Spinal cord (tissue), 10 donors: ENCODE data around the gene SCN2A. TPM values are rescaled to one million over a fixed set of nuclear protein-coding genes. Genes with fewer than 3 reads are reported as not detected.

ENCODE experiments used
- DNase-seq, 6 donors: peaks; one replicate each; pipeline versions ENCODE4 v3.0.0 to v3.0.0-alpha.2; 2013 to 2015; ENCODE audit warnings: low spot score in 6 of 6, low read depth in 4 of 6
- H3K27ac ChIP-seq: one replicate; pipeline ENCODE4 v1.5.1; 2013; ENCODE audit warnings: low read depth, low read length, control low read depth
- H3K27me3 ChIP-seq: one replicate; pipeline ENCODE4 v1.6.1; 2013; ENCODE audit warnings: low read length; ENCODE audit not compliant: control insufficient read depth, insufficient read depth
- H3K36me3 ChIP-seq: one replicate; pipeline ENCODE4 v1.6.1; 2013; ENCODE audit warnings: low read length; ENCODE audit not compliant: control insufficient read depth, insufficient read depth
- H3K4me1 ChIP-seq: one replicate; pipeline ENCODE4 v1.6.1; 2013; ENCODE audit warnings: low read length; ENCODE audit not compliant: control insufficient read depth, insufficient read depth
- H3K4me3 ChIP-seq: one replicate; pipeline ENCODE4 v1.5.1; 2013; ENCODE audit warnings: low read depth, low read length, control low read depth
- H3K9me3 ChIP-seq: one replicate; pipeline ENCODE4 v1.6.1; 2013; ENCODE audit warnings: low read length; ENCODE audit not compliant: control insufficient read depth, insufficient read depth
- WGBS: methylation state at CpG from one replicate; pipeline ENCODE4 v1.1.5; 2013; ENCODE audit warnings: missing lambda C conversion rate; ENCODE audit not compliant: insufficient coverage; 5-methylcytosine and 5-hydroxymethylcytosine counted together
- polyA plus RNA-seq, 2 donors: library from polyadenylated mRNA; unstranded; fragments of 120-200 nt; gene quantifications; one replicate each; pipeline ENCODE4 v1.2.1, GENCODE V29; 2013; ENCODE audit not compliant: insufficient read length in 2 of 2
- total RNA-seq, 2 donors: library from RNA; depleted of rRNA in 1 of 2; stranded (reverse); fragments of 120-200 nt in 1 of 2; fragments of >200 nt in 1 of 2; gene quantifications; one replicate each; pipeline versions ENCODE4 v1.2.3 to v1.2.4, GENCODE V29; 2013 to 2014
- donor health status: healthy.

SCN2A gene
- total and polyA plus RNA-seq, 4 donors, result 24.2 to 107 (median 51.4) TPM

GRCh38 chr2:165205865-165206264, 33.3 kb upstream of the SCN2A start:
- Histone ChIP-seq H3K4me3 (no peak overlapping the region), H3K4me1 (no peaks in the 10 kb centered on the region), H3K9me3 (no peaks in the 10 kb centered on the region), H3K36me3 (no peaks in the 10 kb centered on the region), H3K27ac (no peak overlapping the region), H3K27me3 (no peaks in the 10 kb centered on the region)
- WGBS, result 86% methylated on average over 2 of the region's 2 CpGs
- DNase-seq, result no peak

DNA sequence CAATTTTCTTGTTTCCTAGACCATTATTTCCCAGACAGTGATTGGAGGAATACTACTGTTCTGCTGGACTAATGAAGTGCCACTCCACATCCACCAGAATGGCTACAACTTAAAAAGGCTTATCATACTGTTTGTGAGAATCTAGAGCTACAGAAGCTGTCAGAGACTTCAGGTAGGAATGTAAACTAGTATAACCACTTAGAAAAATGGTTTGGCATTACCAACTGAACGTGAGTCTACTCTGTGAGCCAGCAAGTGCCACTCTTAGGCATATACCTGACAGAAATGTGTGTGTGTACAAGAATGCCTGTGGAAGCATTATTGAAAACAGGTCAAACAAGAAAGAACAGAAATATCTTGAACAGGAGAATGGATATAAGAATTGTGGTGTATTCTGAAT, 31.1 kb upstream of the SCN2A start:
- Histone ChIP-seq H3K4me1 (no peaks in the 10 kb centered on the region), H3K9me3 (no peaks in the 10 kb centered on the region), H3K4me3 (no peak overlapping the region), H3K36me3 (no peaks in the 10 kb centered on the region), H3K27ac (no peak overlapping the region), H3K27me3 (no peaks in the 10 kb centered on the region)
- no peak for DNase-seq
- WGBS, result 56% methylated on average over 1 of the region's 1 CpG

GRCh38 chr2:165214093-165214492, 25.1 kb upstream of the SCN2A start:
- Histone ChIP-seq H3K4me1 (no peaks in the 10 kb centered on the region), H3K36me3 (no peaks in the 10 kb centered on the region), H3K27me3 (no peaks in the 10 kb centered on the region), H3K9me3 (no peaks in the 10 kb centered on the region), H3K27ac (no peak overlapping the region), H3K4me3 (no peak overlapping the region)
- 88% methylated on average over 1 of the region's 1 CpG for WGBS
- no peak for DNase-seq

GRCh38 chr2:165219481-165219880, 19.7 kb upstream of the SCN2A start:
- Histone ChIP-seq H3K36me3 (no peaks in the 10 kb centered on the region), H3K27ac (no peak overlapping the region), H3K27me3 (no peaks in the 10 kb centered on the region), H3K4me3 (no peak overlapping the region), H3K4me1 (no peaks in the 10 kb centered on the region), H3K9me3 (no peaks in the 10 kb centered on the region)
- no peak for DNase-seq
- 80% methylated on average over 3 of the region's 3 CpGs for WGBS

DNA sequence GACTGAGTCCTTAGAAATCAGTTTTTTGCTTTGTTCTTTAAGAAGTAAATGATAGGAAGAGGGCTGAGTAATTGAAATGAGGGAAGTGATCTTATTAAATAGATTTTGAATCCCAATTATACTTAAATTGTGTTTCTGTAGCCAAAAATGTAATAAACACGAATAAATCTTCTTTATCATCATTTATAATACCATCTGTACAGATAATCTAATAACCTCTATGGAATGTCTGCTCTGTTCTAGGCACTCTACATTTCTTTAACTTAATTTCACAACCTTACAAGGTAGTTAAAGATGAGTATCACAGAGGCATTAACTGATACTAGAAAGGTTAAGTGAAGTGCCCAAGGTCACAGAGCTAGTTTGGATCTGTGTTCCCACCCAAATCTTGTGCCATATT, 14.3 kb upstream of the SCN2A start:
- no peak overlapping the region for H3K4me3 ChIP-seq
- no peaks in the 10 kb centered on the region for H3K9me3 ChIP-seq
- no peaks in the 10 kb centered on the region for H3K27me3 ChIP-seq
- no peak overlapping the region for H3K27ac ChIP-seq
- H3K36me3 ChIP-seq, result no peaks in the 10 kb centered on the region
- no peak for DNase-seq
- WGBS, result no CpG with 5 or more reads among the region's 1 CpG
- no peaks in the 10 kb centered on the region for H3K4me1 ChIP-seq

- Histone ChIP-seq H3K4me3 (no peak overlapping the region), H3K27ac (no peak overlapping the region), H3K36me3 (no peaks in the 10 kb centered on the region), H3K27me3 (no peaks in the 10 kb centered on the region), H3K9me3 (no peaks in the 10 kb centered on the region), H3K4me1 (no peaks in the 10 kb centered on the region)
- no peak for DNase-seq
- WGBS, result no CpG with 5 or more reads among the region's 1 CpG
These were observed 11.6 kb upstream of the SCN2A start for GRCh38 chr2:165227571-165227970.

GRCh38 chr2:165237056-165237455, 2.2 kb upstream of the SCN2A start:
- no peaks in the 10 kb centered on the region for H3K4me1 ChIP-seq

DNA sequence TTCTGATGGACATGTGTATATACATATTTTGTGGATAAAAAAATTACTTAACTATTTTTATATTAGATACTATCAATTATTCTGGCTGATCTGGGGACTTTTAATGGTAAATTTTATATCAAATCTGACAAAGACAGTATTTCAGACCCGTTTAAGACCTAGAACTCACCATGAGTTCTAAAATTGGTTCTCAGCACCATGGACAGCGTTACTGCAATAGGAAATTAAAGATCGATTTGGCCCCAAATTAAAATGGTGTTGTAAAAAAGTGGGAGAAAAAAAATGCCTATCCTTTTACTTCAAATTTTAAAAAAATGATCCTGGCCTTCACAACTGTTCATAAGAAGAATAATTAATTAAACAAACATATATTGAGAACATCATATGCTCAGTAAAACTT, 919 bp upstream of the SCN2A start:
- peak in 1 of 6 donors; percentile 39 for DNase-seq
- Histone ChIP-seq H3K9me3 (no peaks in the 10 kb centered on the region), H3K27ac (no peak overlapping the region), H3K4me3 (no peak overlapping the region), H3K27me3 (no peaks in the 10 kb centered on the region), H3K4me1 (no peaks in the 10 kb centered on the region), H3K36me3 (no peaks in the 10 kb centered on the region)
- WGBS, result no CpG with 5 or more reads among the region's 3 CpGs

More at GRCh38 chr2:165237056-165237455, 2.2 kb upstream of the SCN2A start:
- Histone ChIP-seq H3K36me3 (no peaks in the 10 kb centered on the region), H3K9me3 (no peaks in the 10 kb centered on the region), H3K27me3 (no peaks in the 10 kb centered on the region), H3K4me3 (no peak overlapping the region), H3K27ac (no peak overlapping the region)
- no peak for DNase-seq
- 78% methylated on average over 2 of the region's 2 CpGs for WGBS

DNA sequence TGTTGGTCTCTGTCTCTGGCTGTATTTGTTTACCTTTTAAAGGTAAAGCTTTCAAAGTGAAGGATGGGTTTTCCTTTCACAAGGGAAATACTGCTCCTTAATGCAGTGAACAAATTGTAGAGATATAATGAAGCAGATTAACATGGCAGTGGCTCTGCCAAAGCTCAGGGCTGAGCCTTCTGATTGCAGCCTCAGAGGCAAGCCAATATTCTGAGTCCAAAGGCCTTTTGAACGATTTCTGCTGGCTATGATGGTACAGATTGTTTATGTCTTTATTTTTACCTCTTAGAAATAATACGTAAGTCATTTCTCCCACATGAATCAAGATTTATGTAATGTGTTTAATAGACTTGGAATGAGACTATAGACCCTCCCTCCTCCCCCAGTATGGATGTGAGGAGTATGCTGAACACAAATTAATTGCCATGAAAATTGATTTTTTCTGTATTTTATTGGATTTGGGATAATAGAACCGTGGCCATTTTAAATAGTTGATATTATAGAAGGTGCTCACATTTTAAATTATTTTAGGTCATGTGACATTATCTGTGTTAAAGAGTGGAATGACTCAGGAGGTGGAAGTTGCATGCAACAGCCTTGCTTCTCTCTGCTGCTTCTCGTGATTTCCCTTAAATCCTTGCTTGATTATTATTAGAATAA, 772 bp downstream of the SCN2A start:
- Histone ChIP-seq H3K27me3 (no peaks in the 10 kb centered on the region), H3K4me3 (peak overlapping the region; percentile 42), H3K4me1 (no peaks in the 10 kb centered on the region), H3K36me3 (no peaks in the 10 kb centered on the region), H3K27ac (no peak overlapping the region), H3K9me3 (no peaks in the 10 kb centered on the region)
- 60% methylated on average over 1 of the region's 4 CpGs for WGBS
- peak in 4 of 6 donors; percentile 31 to 84 (median 42) for DNase-seq

GRCh38 chr2:165240916-165241315, 1.7 kb downstream of the SCN2A start:
- H3K27ac ChIP-seq, result no peak overlapping the region
- no peaks in the 10 kb centered on the region for H3K4me1 ChIP-seq
- peak overlapping the region; percentile 42 for H3K4me3 ChIP-seq
- no CpG with 5 or more reads among the region's 2 CpGs for WGBS
- DNase-seq, result peak in 3 of 6 donors; percentile 8 to 69 (median 10)
- H3K36me3 ChIP-seq, result no peaks in the 10 kb centered on the region
- H3K27me3 ChIP-seq, result no peaks in the 10 kb centered on the region
- no peaks in the 10 kb centered on the region for H3K9me3 ChIP-seq
